ENCODE data around the gene ZNF789.
"Not testable (repeated sequence)": the region's sequence is repeated elsewhere in the genome, so short reads cannot be mapped to it uniquely, and the experiment has no call there.

ZNF789 gene

DNA sequence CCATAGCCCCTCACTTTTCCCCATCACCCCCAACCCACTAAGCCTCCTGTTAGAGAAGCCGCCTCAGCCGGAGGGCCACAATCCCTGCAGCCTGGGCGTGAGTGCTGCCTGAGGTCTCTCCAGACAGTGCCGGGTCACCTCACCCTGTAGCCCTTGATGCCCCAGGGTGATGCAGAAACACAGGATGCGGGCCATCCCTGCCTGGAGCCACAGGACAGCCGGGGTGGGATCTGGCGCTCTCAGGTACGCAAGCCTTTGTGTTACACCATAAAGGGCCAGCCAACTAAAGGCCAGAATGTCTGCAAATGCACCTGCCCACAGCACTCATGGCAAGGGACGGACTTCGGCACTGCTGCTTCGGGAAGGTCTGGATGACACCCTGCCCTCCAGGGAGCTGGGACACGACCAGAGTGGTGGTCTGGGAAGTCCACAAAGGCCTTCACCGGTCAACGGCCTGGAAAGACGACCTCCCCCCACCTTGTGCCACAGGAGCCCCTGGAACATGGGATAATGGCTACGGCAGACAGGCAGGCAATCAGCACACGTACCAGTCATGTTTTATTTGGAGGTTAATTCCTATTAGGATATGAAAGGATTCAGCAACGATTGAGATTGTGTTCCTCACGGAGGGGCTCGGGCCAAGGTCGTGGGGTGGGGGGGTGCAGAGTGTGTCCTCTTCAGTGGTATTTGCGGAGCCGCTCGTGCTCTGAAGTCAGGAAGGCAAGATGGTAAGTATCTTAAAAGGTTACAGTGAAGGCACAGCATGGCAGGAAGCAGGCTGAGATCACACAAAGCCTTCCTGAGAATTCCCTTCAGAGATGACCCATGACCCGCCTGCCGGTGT is 14.8 kb upstream of the ZNF789 start:
- no peak for DNase-seq (ENCODE audit: low read depth)

DNA sequence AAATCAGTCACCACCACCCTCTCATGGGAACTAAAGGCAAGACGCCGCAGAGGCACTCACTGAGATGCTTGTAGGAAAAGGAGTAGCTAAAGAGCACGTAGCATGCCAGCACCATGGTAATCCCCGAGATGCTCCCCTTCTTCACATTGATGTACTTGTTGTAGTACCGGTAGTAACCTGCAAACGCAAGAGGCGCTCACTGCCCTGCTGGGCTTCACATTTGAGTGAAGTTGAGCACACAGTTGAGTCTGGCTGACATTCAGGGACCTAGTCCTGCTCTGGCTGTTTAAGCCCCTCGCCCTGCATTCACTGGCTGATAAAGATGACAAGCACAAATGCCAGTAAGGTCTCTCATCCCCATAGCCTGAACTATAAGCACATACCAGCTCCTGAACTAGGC is 13.6 kb upstream of the ZNF789 start:
- no peak for DNase-seq (ENCODE audit: low read depth)

DNA sequence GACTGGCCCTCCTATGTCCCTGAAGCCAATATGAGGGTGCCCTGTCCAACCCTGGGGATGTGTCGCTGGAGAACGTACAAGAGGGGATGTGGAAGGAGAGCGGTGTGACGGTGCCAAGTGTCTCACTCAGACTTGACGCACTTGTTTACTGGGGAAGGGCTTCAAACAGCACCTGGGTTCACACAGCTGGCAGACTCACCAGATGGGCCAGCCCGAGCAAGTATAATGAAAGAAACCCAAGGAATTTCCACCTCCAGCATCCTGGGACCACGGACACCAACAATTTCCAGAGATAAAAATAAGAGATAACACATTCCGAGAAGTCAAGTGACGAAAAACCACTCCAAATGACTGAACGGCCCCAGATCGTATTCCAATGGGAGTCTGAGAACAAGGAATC is 12.0 kb upstream of the ZNF789 start:
- no peak for DNase-seq (ENCODE audit: low read depth)

DNA sequence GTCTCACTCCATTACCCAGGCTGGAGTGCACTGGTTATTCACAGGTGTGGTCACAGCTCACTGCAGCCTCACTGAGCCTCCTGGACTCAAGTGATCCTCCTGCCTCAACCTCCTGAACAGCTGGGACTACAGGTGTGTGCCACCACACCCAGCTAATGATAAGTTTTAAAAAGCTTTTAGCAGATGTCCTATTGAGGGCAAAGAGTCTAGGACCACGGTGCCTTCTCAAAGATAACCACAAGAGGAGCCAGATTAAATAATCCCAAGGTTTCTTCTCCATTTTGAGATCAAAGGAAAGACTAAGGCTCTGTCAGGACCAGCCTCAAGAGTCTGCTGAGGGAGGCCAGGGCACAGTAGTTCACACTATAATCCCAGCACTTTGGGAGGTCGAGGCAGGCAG is 11.5 kb upstream of the ZNF789 start:
- no peak for DNase-seq (ENCODE audit: low read depth)

DNA sequence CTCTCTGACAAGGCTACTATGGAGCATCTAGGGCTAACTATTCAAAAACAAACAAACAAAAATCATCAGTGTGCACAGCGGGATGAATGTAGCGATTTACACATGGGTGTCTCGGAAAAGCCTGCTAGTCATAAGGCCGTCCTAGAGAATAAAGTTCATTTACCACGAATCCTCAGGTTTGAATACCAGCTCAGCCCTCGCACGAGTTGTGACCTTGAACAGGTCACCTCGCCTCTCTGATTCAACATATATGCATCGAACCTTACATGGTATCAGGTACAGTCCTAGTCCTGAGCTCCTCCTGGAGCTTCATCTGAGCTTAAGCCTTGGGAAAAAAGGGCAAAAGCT is 7.3 kb upstream of the ZNF789 start:
- DNase-seq (ENCODE audit: low read depth), result no peak

DNA sequence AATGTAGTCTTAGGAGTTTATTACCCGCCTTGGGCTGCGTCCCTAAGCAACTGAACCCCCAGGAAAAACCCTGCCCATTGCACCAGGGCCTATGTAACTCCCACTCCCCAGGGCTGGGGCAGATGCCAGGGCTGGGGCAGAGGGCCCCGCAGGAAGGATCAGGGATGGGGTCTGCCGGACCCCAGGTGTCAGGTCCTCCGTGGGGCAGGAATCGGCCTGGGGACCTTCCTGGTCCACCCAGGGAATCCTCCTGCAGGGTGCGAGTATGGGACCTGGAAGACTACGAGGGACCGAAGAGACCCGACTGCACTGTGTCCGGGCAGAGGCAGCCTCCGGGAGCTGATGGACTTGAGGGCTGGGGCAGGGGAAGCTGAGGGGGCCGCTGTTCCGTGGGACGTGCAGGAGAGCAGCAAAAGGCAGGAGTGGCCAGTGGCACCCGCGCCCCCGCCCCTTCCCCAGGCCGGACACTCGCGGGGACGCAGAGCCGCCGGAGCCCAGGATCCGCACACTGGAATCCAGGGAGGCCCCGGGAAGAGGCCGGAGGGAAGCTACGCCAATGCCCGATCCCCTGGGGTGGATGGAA is 4.3 kb upstream of the ZNF789 start:
- no peak for DNase-seq (ENCODE audit: low read depth)

DNA sequence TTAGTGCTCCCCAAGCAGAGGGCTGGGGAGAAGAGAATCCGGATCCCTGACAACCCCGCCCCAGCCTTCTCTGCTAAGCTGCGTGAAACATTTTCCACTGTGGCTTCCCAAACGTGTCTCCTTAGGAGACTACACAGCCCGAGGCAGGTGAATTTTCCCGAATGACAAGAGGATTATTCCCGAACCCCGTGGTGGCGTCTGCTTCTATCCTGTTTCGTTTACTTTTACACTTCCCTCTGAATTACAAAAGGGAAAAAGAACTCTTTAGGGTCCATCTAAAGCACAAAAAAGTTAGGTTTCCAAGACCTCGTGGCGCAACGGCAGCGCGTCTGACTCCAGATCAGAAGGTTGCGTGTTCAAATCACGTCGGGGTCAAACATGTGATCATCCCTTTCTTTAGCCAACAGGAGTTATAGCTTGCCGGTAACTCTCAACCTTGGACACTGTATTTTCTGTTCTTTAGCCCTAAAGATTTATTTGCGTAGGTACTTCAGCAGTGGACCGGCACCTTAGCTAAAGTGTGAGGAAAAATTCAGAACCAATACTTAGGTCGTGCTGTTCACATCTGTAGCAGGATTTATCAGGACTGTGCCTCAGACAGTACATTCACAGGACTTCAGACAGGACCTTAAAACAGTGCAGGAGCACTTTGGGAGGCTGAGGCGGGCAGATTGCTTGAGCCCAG is 3.2 kb upstream of the ZNF789 start:
- no peak for DNase-seq (ENCODE audit: low read depth)

DNA sequence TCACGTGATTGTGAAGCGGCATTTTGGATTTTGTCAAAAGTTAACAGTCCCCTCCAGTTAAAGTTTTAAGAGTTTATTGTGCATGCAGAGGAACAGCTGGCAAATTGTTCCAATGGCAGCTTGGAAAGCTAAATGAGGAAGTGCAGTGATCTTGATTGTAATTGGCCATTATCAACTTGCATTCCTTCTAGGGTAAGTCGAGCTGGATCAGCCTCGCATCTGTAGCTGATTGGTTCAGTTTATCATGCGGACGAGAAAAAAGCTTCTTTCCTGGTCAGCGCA is 566 bp downstream of the ZNF789 start:
- DNase-seq (ENCODE audit: low read depth), result no peak

DNA sequence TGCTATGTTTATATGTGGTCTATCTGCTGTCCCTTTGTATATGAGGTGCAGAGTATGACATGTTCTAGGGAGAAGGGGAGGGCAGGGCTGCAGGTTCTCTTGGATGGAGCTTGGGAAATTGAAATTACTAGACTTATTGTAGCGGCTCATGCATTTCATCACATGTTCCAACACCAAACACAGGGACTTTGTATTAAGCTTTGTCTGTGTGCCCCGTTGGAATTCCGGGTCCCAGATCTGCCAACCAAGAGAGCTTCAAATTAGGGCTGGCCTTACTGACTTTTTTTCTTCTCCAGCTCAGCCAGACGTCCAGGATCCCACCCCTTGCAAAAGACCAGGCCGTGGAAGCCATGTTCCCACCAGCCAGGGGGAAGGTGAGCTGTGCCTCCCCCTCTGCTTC is 3.4 kb downstream of the ZNF789 start:
- DNase-seq (ENCODE audit: low read depth), result no peak

DNA sequence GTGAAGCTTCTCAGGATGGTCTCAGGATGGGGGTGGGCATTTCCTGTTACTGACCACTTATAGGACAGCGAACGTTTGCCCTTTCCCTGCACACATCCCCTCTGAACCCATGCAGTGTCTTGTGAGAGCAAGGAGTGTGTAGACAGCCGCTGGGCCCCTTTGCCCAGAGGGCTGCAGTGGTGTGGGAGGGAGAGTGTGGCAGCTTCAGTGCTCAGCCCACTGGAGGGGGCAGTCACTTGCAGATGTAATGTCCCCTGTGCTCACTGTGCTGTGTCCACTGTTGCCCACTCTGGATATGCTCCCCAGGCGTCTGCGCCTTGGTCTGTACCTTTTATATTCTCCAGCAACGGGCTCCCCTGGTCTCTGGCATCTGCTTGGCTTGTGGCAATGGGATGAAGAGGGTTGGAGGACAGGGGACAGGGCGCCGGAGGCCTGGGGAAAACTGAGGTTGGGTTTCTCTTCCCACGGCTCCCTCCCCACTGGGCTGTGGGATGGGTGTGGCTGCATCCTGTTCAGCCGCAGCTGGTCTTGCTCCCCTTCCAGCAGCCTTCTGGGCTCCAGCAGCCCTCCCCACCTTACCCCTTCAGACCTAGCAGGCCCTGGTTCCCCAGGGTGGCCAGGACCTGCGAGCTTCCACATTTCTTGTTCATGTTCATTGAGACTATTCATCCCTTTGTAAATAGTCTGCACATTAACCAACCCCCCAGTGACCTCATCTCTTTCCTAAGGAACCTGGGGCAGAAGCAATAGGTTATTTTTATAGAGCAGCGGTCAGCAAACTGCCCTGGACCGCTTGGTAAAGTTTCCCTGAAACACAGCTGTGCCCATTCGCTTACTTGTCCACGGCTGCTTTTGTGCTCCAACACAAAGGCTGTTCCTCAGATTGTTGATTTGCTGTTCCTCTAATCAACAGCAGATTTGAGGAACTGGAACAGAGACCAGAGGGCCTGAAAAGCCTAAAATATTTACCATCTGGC is 6.1 kb downstream of the ZNF789 start:
- no peak for DNase-seq (ENCODE audit: low read depth)

DNA sequence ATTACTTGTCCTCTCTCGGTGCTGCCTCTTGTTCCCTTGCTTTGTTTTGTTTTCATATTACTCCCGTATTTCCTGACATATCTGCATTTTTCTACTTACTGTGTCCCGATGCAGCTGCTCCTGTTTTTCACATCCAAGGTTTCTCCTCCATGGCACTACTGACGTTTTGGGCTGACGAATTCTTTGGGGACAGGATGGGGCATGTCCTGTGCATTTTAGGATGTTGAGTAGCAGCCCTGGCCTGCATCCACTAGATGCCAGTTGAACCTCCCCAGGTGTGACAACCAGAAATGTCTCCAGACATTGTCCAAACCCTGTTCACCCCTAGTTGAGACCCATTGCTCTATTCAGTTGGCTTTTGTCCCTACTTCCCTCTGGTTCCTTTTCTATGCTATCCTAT is 12.4 kb downstream of the ZNF789 start:
- no peak for DNase-seq (ENCODE audit: low read depth)

DNA sequence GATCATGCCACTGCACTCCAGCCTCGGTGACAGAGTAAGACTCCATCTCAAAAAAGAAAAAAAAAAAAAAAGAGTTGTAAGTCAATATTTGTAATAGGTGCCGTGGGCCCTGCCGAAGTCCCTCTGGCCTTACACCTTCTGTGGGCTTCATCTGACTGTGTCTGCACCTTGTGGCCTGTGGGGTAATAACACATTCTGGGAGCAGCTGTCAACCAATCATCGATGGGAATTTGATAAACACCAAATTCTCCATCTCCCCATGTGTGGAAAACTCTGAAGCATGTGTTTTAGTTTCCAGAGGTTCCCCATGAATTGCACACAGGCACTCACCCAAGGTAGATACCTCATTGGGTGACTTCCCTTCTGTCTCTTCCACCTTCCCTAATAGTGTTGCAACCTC is 16.5 kb downstream of the ZNF789 start:
- DNase-seq (ENCODE audit: low read depth), result no peak

DNA sequence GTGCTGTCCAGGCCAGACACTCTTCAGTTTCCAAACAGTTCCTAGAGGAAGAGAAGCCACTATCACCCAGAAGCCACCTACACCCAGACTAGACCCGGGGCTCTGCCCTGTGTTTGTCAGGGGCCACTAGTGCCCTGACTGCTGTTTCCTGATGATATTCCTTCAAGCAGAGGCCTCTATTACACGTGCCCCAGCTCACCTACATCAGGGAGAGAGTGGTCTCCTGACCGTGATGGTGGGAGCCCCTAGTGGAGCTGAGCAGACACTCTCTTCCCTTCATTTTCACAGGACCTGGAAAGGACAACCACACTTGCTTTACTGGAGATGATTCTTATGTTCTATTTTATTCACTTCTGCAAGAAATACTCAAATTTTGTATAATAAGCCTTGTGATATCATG is 18.2 kb downstream of the ZNF789 start:
- DNase-seq (ENCODE audit: low read depth), result no peak

DNA sequence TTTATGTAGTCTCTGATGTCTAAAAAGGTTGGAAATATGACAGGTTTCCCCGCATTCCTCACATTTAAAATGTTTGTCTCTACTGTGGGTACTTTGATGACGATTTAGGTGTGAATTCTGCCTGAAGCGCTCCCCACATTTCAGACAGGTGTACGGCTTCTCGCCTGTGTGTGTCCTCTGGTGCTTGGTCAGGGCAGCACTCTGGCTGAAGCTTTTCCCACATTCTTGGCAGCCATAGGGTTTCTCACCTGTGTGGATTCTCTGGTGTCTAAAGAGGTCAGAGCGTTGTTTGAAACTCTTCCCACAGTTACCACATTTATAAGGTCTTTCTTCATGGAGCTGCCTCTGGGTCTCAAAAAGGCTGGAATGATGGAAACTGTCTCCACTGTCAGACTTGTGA is 21.1 kb downstream of the ZNF789 start:
- DNase-seq (ENCODE audit: low read depth), result no peak

DNA sequence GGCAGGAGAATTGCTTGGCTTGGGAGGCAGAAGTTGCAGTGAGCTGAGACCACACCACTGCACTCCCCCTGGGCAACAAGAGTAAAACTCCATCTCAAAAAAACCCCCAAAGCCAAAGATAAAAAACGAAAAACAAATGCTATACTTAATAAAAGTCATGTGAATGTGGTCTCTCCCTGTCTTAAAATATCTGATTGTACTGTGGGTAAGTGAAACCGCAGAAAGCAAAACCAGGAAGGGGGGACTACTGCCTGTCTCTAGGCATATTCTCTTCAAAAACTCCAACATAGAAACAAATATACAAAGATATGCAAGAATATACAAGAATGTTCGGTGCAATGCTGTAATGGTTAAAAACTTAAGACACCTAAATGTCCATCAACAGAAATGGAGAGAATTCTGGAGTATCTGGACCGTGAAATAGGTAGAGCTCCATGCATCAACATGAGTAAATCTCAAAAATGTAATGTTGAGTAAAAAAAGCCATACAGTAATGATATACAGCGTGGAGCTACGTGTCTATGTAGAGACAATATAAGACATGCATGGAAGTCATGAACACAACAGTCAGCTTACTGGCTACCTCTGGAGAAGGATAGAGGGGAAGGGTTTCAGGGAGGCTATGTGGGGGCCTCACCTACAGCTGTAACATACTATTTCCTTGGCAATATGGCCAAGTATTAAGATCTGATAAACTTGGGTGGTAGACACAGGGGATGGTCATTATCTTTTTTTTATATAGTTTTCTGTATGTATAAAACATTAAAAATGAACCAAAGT is 25.3 kb downstream of the ZNF789 start:
- DNase-seq (ENCODE audit: low read depth), result no peak

DNA sequence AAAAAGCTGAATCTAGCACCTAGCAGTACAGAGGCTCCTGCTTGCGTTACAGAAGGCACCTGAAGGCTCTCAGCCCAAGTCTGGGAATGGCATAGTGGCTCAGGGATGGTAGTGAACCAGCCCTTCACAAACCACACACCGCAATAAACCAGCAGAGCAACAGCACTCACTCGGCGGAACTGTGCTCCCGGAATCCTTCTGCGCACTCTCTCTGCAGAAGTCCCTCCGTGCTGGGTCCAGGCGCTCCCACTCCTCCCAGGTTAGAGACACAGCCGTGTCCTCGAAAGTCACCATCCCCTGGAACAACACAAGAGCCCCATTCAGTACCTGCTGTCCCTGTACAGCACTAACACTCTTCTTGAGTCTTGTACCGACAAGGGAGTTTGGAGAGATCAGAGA is 25.9 kb downstream of the ZNF789 start:
- DNase-seq (ENCODE audit: low read depth), result no peak

DNA sequence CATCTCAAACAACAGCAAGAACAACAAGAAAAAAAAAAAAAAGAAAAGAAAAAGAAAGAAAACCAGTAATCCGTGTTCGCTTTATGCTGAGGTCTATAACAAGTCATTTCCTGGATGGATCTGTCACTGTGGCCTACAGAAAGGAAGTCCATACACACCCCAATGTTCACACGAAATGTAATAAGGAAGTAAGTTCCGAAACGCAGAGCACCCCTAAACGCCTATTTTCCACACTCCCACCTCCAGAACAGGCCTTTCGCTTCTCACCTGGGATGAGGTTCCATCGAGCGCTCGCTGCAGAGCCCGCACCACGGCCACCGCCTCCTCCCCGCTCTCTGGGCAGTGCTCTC is 26.7 kb downstream of the ZNF789 start:
- DNase-seq (ENCODE audit: low read depth), result no peak

DNA sequence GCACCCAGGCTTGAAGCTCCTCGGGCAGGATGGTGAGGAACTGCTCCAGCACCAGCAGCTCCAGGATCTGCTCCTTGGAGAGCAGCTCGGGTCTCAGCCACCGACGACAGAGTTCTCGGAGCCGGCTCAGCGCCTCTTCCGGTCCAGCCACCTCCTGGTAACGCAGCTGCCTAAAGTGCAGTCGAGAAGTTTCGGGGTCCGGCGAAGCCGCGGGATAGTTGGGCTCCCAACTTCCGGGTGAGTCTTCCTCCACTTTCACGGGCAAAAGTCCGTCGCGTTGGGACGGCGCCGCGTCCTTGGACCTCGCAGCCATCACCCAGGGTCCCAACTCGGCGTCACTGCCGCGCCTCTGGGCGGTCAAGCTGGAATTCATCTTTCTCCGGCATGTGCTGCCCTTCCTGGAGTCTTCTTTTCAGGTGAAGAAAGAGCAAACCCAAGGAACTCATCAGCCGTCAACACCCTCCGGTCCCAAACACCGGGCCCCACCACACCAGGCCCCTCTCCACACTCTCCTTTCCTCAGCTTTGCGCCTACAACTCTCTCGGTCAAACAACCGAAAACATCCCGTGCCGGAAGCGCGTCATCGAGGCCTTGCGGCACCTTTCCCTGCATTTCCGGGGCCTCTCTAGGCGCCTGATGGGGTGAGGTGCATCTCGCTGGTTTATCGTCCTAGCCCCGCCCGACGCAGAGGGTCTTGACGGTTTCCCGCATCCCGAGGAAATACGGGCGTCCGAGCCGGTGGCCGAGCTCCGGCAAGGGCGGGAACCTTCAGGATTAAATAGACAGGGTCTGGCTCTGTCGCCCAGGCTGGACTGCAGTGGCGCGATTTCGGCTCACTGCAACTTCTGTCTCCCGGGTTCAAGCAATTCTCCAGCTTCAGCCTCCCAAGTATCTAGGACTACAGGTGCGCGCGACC is 27.3 kb downstream of the ZNF789 start, which contains the start of gene ZNF394:
TSS of gene ZNF394 (minus strand) at position 561 of the 916 bp plus-strand sequence. CDS start at position 373, 188 bp downstream.
- DNase-seq (ENCODE audit: low read depth), result peak; percentile 66

DNA sequence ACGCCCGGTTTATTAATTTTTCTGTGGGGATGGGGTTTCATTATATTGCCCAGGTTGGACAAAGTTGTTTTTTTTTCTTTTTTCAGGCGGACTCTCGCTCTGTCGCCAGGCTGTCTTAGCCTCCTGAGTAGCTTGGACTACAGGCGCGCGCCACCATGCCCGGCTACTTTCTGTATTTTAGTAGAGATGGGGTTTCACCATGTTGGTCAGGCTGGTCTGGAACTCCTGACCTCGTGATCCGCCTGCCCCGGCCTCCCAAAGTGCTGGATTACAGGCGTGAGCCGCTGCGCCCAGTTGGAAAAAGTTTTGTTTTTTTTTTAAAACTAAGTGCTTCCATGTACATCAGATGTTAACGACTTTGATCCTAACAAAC is 27.9 kb downstream of the ZNF789 start:
- DNase-seq (ENCODE audit: low read depth), result no peak

DNA sequence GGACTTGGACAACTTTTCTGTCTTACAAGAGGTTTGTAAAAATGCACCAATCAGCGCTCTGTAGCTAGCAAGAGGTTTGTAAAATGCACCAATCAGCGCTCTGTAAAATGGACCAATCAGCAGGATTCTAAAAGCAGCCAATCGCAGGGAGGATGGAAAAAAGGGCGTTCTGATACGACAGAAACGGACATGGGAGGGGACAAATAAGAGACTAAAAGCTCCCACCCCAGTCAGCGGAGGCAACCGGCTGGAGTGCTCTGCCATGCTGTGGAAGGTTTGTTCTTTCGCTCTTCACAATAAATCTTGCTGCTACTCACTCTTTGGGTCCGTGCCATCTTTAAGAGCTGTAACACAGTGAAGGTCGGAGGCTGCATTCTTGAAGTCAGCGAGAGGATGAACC is 28.5 kb downstream of the ZNF789 start:
- DNase-seq (ENCODE audit: low read depth), result not testable (repeated sequence)

DNA sequence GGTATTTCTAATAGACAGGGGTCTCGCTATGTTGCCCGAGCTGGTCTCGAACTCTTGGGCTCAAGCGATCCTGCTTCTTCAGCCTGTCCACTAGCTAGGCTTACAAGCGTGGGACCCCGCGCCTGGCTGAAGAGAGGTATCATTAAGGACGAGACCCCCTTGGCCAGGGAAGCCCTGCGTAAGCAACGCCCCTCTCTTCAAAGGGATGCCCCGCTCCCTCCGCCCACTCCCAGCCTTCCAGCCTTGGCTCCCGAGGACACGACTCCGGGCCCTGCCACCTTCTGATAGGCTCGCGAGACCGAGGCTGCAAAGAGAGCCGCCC is 31.6 kb downstream of the ZNF789 start:
- no peak for DNase-seq (ENCODE audit: low read depth)
